ENCODE data around the gene LRRN4.

DNA sequence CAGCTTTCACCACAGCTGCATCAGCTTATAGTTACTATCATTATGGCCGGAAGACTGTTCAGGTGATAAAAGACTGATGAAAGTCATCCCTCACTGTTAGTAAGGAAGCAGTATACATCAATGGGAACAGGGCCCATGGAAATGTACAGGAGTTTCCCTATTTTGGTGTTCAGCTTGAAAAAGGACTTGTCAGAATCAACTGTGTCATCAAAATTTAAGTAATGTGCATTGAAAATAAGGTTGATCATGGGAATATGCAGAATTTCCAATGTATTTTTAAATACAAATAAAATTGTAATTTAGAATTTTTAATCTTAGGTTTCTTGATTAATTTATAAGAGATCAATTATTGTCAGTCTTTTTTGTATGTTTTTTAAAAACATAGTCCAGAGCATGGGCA lies 16.8 kb downstream of the LRRN4 start:
- TF ChIP-seq, protein P1, sequence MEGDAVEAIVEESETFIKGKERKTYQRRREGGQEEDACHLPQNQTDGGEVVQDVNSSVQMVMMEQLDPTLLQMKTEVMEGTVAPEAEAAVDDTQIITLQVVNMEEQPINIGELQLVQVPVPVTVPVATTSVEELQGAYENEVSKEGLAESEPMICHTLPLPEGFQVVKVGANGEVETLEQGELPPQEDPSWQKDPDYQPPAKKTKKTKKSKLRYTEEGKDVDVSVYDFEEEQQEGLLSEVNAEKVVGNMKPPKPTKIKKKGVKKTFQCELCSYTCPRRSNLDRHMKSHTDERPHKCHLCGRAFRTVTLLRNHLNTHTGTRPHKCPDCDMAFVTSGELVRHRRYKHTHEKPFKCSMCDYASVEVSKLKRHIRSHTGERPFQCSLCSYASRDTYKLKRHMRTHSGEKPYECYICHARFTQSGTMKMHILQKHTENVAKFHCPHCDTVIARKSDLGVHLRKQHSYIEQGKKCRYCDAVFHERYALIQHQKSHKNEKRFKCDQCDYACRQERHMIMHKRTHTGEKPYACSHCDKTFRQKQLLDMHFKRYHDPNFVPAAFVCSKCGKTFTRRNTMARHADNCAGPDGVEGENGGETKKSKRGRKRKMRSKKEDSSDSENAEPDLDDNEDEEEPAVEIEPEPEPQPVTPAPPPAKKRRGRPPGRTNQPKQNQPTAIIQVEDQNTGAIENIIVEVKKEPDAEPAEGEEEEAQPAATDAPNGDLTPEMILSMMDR (IDR thresholded peaks at IDR 0.05): no peak
- TF ChIP-seq POLR2A (IDR thresholded peaks at IDR 0.05): no peak
